GM12865 (cell line): Measurements from ENCODE around the gene PPP2R3C.

Experiments
- DNase-seq: peaks from one replicate; pipeline ENCODE4 v3.0.0; 2010; ENCODE audit warnings: low read depth
- H3K4me3 ChIP-seq: 2 replicates; pipeline ENCODE4 v1.5.1; 2011; ENCODE audit warnings: mild to moderate bottlenecking, low read depth, low read length, control low read depth
- TF ChIP-seq, protein P1 (sequence below): IDR thresholded peaks from 2 replicates; pipeline ENCODE4 v1.5.1; 2011; ENCODE audit warnings: low read length, control low read depth, low read depth, inconsistent platforms; ENCODE audit not compliant: insufficient read depth; ENCODE audit errors: missing control alignments

The PPP2R3C gene

DNA sequence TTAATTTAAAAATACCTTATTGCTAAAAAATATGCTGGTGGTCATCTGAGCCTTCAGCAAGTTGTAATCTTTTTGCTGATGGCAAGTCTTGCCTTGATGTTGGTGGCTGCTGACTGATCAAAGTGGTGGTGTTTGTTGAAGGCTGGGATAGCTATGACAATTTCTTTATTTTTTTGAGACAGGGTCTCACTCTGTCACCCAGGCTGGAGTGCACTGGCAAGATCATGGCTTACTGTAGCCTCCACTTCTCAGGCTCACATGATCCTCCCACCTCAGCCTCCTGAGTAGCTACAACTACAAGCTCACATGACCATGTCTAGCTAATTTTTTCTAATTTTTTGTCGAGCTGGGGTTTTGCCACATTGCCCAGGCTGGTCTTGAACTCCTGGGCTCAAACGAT is 25.4 kb upstream of the PPP2R3C start:
- no peak overlapping the region for H3K4me3 ChIP-seq
- TF ChIP-seq, protein P1, sequence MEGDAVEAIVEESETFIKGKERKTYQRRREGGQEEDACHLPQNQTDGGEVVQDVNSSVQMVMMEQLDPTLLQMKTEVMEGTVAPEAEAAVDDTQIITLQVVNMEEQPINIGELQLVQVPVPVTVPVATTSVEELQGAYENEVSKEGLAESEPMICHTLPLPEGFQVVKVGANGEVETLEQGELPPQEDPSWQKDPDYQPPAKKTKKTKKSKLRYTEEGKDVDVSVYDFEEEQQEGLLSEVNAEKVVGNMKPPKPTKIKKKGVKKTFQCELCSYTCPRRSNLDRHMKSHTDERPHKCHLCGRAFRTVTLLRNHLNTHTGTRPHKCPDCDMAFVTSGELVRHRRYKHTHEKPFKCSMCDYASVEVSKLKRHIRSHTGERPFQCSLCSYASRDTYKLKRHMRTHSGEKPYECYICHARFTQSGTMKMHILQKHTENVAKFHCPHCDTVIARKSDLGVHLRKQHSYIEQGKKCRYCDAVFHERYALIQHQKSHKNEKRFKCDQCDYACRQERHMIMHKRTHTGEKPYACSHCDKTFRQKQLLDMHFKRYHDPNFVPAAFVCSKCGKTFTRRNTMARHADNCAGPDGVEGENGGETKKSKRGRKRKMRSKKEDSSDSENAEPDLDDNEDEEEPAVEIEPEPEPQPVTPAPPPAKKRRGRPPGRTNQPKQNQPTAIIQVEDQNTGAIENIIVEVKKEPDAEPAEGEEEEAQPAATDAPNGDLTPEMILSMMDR: no peak

DNA sequence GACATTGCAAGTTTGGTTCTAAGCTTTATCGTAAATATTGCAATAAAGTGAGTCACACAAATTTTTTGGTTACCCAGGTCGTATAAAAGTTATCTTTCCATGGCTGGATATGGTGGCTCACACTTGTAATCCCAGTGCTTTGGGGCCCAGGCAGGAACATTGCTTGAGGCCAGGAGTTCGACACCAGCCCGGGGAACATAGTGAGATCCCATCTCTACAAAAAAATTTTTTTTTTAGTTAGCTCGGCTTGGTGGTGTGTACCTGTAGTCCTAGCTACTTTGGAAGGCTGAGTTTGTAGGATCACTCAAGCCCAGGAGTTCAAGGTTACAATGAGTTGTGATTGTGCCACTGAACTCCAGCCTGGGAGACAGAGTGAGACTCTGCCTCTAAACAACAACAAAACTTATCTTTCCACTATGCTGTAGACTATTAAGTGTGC is 24.9 kb upstream of the PPP2R3C start:
- TF ChIP-seq, protein P1: no peak
- no peak overlapping the region for H3K4me3 ChIP-seq
- no peak for DNase-seq

More for the DNA sequence above, 25.4 kb upstream of the PPP2R3C start:
- DNase-seq: no peak

DNA sequence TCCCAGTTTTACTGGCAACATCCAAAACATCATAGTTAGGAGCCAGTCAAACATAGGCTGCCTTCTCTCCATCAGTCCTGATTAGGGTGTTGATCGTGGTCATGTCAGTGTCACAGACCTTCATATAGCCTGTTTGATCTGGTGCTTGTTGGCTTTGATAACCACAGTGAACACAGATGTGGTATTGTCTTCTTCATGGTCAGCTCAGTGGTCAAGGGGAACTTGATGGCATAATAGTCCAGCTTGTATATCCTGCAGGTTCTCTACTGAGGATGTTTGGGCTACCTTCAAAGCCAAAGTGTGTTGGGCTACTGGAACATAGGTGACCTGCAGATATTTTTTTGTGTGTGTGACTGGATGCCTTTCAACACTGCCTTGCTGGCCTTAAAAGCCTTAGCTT is 22.2 kb upstream of the PPP2R3C start:
- no peak for DNase-seq
- TF ChIP-seq, protein P1: no peak
- H3K4me3 ChIP-seq: no peak overlapping the region

DNA sequence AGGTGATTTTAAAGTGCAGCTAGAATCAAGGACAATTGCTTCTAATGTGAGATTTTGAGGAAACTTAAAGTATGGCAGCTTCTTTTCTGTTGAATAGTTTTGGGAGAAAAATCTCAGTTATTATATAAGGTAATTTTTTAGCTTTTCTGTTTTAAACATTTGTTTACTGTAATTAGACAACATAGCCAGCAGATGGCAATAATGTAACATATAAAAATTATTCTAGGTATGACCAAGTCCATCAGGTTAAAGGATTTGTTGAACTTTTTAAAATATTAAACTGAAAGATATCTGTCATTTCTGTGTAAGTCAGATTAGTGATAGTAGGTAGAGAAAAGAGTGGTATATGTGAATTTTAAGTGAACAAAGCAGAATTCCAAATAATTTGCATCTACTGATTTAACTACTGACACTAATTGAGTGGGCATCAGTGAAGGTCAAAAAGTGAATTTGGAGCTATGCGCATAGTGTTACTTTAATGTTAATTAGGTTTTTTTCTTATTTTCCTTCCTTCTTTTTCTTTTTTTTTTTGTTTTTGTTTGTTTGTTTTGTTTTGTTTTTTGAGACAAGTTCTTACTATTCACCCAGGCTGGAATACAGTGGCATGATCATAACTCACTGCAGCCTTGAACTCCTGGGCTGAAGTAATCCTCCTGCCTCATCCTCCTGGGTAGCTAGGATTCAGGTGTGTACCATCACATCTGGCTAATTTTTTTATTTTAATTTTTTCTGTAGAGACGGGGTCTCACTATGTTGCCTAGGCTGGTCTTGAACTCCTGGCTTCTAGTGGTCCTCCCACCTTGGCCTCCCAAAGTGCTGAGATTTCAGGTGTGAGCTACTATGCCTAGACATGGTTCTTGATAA is 19.2 kb upstream of the PPP2R3C start:
- peak; percentile 34 for DNase-seq
- TF ChIP-seq, protein P1: peak; percentile 23
- no peak overlapping the region for H3K4me3 ChIP-seq

DNA sequence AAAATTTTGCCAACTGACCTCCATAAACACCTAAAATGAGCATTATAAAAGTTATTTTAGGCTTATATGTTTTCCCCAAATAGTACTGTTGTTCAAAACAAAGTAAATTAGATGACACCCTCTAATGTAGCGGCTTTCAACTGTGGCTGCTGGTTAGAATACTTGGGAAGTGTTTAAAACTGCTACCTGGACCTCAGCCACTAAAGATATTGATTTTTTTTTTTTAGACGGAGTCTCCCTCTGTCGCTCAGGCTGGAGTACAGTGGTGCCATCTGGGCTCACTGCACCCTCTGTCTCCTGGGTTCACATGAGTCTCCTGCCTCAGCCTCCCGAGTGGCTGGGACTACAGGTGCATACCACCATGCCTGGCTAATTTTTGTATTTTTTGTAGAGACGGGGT is 16.8 kb upstream of the PPP2R3C start:
- TF ChIP-seq, protein P1: no peak

DNA sequence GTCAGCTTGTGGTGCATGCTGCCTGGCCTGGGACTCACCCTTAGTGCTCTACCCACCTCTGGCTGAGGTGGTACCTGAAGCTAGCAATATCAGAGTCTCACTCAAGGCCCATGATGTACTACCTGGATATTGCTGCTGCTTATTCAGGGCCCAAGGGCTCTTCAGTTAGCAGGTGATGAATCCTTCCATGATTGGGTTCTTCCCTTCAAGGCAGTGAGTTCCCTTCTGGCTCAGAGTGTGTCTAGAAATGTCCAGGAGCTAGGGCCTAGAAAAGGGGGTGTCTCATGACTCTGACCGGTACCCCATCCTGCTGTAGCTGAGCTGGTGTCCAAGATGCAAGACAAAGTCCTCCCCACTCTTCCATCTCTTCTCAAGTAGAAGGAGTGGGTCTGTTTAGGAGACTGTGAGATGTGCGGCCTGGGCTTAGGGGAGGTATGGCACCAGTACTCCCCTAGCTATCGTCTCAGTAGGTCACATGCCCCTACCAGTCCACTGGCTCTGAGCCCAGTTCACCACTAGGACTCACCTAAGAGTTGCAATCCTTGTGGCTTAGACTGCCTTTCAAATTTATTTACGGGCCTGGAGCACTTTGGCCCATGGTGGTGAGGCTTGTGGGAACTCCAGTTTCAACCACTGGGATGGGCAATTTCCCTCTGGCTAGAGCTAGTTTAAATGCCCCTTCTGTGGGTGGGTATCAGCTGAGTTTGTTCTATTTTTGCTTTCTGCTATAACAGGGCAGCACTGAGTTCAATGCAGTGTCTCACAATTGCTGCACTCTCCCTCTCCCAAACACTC is 12.7 kb upstream of the PPP2R3C start:
- H3K4me3 ChIP-seq: no peak overlapping the region
- TF ChIP-seq, protein P1: no peak
- DNase-seq: no peak

More for the DNA sequence above, 16.8 kb upstream of the PPP2R3C start:
- H3K4me3 ChIP-seq: no peak overlapping the region
- no peak for DNase-seq
